GM19452 (cell line): ENCODE data around the gene PHB1.

Experiments used
- ATAC-seq: cut with Tn5 transposase; IDR thresholded peaks from one replicate; pipeline ENCODE4 v1.9.1; 2021; ENCODE audit not compliant: unreplicated experiment

The PHB1 gene

GRCh38 chr17:49414622-49415350 is at the start of gene PHB1:
PHB1 (minus strand) TSS chr17:49414882; CDS start chr17:49413264, 1,618 bp downstream.
- peak; percentile 99 for ATAC-seq

DNA sequence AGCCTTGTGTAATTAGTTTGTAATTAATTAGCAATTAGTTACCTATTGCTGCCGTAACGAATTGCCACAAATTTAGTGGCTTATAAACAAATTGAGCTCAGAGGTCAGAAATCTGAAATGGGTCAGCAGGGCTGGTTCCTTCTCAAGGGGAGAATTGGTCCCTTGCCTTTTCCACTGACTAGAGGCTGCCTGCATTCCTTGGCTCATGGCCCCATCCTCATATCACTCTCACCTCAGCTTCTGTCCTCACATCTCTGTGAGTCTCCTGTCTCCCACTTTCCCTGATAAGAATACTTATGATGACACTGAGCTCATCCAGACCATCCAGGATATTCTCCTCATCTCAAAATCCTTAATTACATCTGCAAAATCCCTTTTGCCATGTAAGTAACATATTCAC is 49.4 kb upstream of the PHB1 start:
- no peak for ATAC-seq

GRCh38 chr17:49461580-49461979 is 46.9 kb upstream of the PHB1 start:
- ATAC-seq: no peak

DNA sequence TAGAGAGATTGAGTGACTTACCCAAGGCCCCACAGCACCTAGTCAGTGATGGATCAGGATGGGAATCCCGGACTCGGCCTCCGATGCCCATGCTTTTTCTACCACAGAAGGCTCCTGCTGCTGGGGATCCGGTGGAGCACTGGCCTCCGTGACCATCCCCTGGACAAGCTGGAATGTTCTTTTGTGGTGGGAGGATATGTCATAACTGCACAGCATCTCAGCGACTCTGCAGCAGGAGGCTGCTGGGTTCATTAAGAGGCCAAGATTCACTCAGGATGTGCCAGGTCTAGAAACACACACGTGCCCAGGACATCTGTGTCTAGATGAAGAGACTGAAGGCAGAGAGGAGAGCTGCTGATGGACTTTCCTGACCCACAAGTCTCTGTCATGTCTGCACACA is 45.7 kb upstream of the PHB1 start:
- ATAC-seq: no peak

DNA sequence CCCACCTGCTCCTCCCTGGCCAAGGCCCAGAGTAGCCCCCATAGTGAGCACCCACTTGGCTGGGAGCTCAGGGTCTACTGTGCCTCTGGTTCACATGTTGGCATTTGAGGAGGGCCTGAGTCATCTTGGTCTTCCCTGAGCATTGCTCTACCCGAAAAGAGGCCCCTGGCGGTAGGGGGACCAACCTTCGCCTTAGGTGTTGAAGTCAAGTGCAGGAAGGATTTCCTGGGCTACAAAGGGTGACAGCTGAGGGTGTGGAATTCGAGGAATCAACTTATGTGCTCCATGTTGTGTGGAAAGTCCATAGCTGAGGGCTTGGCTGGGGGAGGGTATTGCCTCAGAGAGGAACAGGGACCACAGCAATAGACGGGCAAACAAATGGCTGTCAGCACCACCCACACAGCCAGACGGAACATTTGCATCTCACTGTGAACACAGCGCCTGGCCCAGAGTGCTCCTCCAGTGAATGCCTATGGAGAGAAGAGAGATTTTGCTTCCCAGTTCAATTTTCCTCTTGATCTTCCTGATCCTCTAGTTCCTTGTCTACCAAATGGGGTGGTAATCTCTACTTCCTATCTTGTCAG is 44.8 kb upstream of the PHB1 start:
- ATAC-seq: no peak

DNA sequence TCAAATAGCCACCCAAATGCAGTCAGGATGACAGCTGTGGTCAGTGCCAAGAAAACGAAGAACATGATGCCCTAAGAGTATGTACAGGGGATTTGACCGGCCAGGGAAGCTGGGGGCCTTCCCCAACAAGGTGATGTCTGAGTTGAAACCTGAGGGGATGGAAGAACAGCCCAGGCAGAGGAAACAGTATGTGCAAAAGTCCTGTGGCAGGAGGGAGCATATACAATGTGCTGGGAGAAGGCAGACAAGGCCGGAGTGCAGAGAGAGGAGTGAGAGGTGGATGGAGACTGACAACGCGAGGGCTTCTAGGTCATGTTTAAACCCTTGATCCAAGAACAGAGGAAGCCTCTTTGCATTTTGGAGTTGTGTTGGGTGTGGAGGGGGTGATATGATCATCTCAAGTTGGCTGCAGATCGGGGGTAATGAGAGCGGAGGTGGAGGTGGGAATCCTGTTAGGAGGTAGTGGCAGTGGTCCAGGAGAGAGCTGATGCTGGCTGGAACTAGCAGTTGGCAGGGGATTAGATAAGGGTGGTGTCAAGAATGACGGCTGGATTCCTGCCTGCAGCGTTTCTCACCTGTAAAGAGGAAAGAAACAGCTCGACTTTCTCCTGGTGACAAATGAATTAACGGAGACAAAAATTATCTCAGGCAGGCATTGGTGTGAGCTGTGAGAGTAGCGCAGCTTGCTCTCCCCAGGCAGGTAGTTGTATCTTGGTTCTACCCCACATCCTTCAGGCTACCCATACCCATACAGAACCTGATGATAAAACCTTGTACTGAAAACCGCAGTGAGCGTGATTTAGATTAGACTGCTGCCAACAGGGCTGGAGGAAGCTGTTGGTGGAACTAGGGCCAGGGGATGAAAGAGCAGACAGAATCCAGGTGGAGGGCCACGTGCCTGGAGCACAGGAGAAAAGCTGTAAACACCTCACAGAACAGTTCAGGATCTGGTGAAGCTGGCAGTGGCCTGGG is 43.2 kb upstream of the PHB1 start:
- ATAC-seq: no peak

- ATAC-seq: no peak
Observed at GRCh38 chr17:49456183-49456965, 41.7 kb upstream of the PHB1 start.

GRCh38 chr17:49455272-49455861 is 40.7 kb upstream of the PHB1 start:
- no peak for ATAC-seq

DNA sequence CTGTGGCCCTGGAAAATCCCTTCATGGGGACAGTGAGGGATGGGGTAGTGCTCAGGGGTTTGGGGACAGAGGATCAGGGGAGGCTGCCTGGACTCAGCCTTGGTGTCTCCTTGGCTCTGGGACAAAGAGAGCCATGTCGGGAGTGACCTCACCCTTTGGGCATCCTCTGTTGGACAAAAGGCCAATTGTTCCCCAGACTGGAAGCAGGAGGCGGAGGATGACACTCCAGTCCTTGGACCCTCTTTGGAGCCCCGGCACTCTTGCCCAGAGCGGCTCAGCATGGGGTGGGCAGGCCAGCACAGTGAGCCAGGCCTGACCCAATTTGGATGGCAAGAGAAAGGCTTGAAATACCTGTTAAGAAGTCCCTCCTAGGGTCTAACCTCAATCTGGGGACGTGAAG is 39.4 kb upstream of the PHB1 start:
- no peak for ATAC-seq

DNA sequence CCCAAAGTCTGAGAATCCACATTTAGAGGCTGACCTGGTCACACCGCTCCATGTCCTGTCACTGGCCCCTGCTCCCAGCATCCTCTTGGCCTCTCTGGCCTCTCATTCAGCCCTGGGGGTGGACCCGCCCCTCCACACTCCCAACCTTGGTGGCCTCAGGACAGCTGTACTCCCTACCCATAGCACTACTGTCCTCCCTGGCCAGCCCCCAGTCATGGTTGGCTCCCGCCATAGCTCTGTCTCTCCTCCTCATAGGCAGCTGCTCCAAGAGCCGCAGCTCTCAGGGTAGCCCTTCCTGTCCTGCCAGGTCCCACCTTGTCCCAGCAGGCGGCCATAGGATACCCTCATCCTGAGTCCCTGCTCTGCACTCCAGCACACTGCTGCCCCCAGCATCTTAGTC is 38.0 kb upstream of the PHB1 start:
- ATAC-seq: no peak

DNA sequence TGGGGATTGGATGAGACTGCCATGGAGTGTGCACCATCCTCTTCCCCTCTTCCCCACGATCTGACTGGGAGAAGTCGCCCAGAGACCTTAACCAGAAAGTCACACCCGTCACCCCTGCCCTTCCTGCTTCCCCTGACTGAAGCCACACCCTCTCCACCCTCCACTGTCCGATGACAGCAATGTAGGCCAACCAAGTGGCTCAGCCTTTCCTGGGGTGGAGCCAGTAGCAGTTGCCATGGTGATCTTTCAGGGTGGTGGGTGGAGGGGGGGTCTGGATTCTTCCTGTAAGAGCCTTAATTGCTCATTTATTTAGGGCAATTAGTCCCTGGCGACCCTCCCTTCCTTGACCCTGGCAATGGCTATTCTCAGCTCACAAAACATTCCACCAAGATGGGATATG is 37.5 kb upstream of the PHB1 start:
- no peak for ATAC-seq

GRCh38 chr17:49450735-49451134 is 36.1 kb upstream of the PHB1 start:
- no peak for ATAC-seq

GRCh38 chr17:49450181-49450580 is 35.5 kb upstream of the PHB1 start:
- no peak for ATAC-seq

DNA sequence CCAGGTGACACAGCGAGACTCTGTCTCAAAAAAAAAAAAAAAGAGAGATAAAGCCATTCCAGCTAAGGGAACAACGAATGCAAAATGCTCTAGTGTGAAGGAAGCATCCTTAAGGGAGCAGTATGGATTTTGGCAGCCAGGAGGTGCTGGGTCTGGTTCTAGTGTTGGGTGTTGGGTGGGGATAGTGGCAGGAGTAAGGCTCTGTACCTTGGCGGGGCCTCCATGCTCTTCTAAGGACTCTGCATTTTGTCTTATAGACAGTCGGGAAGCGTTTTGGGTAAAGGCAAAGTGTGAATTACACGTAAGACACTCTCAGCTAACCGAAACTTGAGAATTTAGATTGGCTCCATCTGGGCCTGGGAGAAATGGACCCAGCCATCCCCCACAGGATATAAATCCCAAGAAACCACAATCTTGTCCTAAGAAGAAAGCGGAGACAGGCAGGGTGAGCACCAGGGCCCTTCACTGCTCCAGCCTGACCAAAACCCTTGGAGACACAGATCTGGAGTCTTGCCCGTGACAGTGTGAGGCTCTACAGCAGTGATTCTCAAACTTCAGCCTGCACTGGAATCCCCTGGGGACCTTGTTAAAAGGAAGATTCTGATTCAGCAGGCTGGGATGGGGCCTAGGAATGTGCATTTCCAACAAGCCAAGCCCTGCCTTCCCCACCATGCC is 33.1 kb upstream of the PHB1 start:
- ATAC-seq: no peak

GRCh38 chr17:49445591-49445990 is 30.9 kb upstream of the PHB1 start:
- ATAC-seq: no peak

DNA sequence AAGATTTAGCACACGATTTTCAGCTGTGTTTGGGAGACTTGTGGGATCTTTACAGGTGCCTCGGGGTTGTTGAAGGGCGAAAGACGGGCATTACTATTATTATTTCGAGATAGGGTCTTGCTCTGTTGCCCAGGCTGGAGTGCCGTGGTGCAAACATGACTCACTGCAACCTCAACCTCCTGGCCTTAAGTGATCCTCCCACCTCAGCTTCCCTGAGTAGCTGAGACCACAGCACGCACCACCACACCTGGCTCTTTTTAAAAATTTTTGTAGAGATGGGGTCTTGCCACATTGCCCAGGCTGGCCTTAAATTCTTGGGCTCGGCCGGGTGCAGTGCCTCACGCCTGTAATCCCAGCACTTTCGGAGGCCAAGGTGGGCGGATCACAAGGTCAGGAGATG is 29.7 kb upstream of the PHB1 start:
- ATAC-seq: no peak

DNA sequence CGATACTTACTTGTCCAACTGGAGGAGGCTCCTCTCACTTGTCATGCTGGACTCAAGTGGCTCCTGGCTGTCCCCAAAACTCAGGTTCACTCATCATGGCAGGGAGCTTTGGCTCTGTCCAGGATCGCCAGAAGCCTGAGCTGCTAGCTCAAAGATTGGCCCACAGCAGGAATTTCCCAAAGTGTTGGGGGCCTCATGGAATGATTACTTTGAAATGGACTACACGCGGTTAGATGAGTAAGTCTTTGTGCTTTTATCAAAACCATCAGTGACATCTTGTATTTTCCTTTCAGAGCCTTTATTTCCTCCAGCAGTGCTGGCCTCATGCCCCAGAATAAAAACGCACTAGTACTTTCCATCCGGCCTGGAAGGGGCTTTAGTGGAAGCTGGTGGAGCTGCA is 29.2 kb upstream of the PHB1 start:
- ATAC-seq: no peak

DNA sequence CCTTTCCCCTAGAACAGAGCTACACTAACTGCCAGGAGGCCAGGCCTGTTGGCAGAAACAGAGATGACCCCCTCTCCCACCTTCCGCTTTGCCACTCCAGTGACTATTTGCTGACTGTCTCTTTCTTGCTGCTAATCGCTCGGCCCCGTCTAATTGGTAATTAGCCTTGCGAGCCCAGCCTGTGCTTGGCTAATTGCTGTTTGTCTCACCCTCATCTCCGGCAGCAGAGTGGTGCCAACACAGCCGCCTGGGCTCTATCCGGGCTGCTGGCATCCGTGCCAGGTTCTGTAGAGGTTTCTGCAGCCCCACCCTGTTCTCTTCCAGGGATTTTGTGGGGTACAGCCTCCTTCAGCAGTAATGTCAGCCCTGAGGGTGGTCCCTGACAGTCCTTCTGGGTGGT is 27.4 kb upstream of the PHB1 start:
- no peak for ATAC-seq

DNA sequence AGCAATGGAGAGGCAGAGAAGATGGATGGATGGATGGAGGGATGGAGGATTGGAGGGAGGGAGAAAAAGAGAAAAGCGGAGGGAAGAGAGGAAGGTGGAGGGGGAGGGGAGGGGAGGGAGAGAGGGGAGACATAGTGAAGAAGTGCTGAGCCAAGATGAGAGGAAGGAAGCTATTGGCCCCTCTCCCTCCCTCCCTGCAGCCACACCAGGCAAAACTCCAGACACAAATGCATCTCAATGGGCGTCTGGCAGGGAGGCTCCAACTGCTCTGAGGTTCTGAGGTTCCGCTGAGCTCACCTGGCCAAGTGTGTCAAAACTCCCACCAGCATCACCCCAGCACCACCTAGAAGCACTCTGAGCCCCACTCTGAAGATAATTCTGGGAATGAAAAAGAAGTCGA is 26.9 kb upstream of the PHB1 start:
- no peak for ATAC-seq

DNA sequence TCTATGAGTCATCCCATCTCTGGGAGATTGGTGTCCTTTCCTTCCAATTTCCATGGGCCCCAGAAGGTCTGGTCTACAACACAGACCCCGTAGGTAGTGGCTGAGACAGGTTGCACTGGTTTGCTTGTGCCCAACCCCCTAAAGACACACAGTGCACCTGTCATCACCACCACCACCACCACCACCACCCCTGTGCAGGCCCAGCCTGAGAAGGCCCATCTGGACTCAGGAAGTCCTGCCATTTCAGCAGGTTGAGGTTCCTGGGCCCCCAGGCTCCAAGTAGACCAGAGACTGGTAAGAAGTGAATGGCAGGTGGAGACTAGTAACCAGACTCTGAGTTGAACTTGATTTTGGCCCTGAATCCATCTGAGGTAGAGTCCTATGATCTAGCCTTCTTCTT is 25.9 kb upstream of the PHB1 start:
- ATAC-seq: no peak
